Memory B cell (primary cell): ENCODE data around the gene ABTB2.

Experiments used
- ATAC-seq: fragments of 150-1000 bp; cut with Tn5 transposase; 2 replicates; pipeline ENCODE4 v1.10.0; 2021; ENCODE audit warnings: low read depth, mild to moderate bottlenecking, moderate library complexity
- DNase-seq, 2 donors: peaks; one replicate each; pipeline ENCODE4 v3.0.0; 2022; ENCODE audit warnings: low spot score in 2 of 2
- H3K27ac Mint-ChIP-seq: one replicate; pipeline ENCODE4 v1.8.0; 2022; ENCODE audit warnings: mild to moderate bottlenecking, moderate library complexity, mixed read lengths
- H3K27me3 Mint-ChIP-seq: one replicate; pipeline ENCODE4 v1.8.0; 2022; ENCODE audit warnings: mixed read lengths
- H3K36me3 Mint-ChIP-seq: one replicate; pipeline ENCODE4 v1.8.0; 2022; ENCODE audit warnings: mild to moderate bottlenecking, mixed read lengths
- H3K4me1 Mint-ChIP-seq: one replicate; pipeline ENCODE4 v1.8.0; 2022; ENCODE audit warnings: mixed read lengths
- H3K4me3 Mint-ChIP-seq: one replicate; pipeline ENCODE4 v1.8.0; 2022; ENCODE audit warnings: mild to moderate bottlenecking, moderate library complexity, mixed read lengths
- H3K9me3 Mint-ChIP-seq: one replicate; pipeline ENCODE4 v1.8.0; 2022; ENCODE audit warnings: mixed read lengths

ABTB2 gene

DNA sequence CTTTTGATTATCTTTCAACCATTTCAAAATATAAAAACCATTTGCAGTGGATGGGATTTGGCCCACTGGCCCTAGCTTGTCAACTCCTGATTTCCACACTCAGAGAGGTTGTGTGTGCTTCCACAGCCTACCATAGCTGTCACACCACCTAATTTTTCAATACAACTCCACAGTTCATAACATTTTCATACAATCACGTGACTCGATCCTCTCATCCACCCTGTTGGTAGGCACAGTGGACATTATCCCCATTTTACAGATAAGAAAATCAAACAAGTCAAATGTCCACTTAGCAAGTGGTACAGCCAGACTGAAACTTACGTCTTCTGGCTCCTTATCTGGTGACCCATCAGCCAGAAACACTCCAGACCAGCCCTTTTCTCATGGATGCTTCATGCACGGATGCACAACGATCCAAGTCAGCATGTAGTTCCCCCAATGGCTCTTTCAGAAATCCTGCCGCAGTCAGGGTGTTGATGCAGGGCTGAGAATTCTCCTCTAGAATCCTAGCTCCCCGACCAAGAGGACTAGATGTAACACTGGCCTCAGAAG is 88.0 kb downstream of the ABTB2 start:
- Mint-ChIP-seq H3K36me3 (no peaks in the 10 kb centered on the region), H3K27ac (no peak overlapping the region)

DNA sequence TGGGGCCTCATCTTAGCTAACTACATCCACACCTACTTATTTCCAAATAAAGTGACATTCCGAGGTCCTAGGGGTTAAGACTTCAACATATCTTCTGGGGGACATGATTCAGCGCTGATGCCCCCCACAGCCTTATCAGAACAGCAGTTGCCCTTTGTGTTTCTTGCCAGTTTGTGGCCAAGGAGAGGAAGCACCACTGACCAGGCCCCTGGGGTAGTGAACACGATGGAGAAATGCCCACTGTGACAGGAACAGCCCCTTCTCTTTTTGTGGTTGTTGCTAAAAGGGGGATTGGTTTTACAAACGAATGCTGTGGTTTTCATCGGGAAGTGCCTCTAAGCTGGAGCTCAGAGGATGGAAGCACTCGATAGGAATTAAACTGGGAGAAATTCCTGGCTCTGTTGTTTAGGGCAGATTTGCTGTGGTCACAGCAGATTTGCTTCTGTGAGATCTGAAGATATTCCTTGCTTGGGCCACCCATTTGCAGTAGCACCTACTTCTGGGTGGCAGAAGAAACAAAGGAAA is 88.8 kb downstream of the ABTB2 start:
- H3K27ac Mint-ChIP-seq: no peak overlapping the region
- ATAC-seq (no peak), DNase-seq (no peak)
- H3K36me3 Mint-ChIP-seq: no peaks in the 10 kb centered on the region
- peaks cover 2% of the 10 kb centered on the region for H3K4me1 Mint-ChIP-seq
- H3K4me3 Mint-ChIP-seq: no peak overlapping the region
- H3K27me3 Mint-ChIP-seq: no peaks in the 10 kb centered on the region
- H3K9me3 Mint-ChIP-seq: no peaks in the 10 kb centered on the region

More for the DNA sequence above, 88.0 kb downstream of the ABTB2 start:
- peaks cover 2% of the 10 kb centered on the region for H3K4me1 Mint-ChIP-seq
- H3K9me3 Mint-ChIP-seq: no peaks in the 10 kb centered on the region
- no peaks in the 10 kb centered on the region for H3K27me3 Mint-ChIP-seq
- no peak overlapping the region for H3K4me3 Mint-ChIP-seq
- no peak for ATAC-seq
- DNase-seq: no peak

DNA sequence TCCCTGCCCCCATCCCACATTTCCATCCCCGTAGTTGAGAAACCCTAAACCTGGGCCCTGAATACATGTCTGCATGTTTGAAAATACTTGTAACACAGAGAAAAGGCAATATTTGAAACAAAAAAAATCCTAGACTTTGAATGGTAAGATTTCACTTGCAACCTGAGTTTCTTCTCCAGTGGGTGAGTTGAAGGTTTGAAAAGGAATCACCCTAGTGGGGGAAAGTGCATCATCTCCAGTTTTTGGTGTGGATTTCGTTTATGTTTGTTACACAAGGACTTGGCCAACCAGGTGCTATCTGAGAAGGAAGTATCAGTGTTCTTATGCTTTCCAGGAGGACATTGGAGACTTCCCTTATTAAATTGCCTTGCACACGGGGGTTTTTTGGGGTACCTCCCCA is 90.4 kb downstream of the ABTB2 start:
- H3K9me3 Mint-ChIP-seq: no peaks in the 10 kb centered on the region
- no peaks in the 10 kb centered on the region for H3K27me3 Mint-ChIP-seq
- DNase-seq (no peak), ATAC-seq (no peak)
- no peak overlapping the region for H3K27ac Mint-ChIP-seq
- H3K36me3 Mint-ChIP-seq: no peaks in the 10 kb centered on the region
- no peak overlapping the region for H3K4me3 Mint-ChIP-seq
- peaks cover 2% of the 10 kb centered on the region for H3K4me1 Mint-ChIP-seq

DNA sequence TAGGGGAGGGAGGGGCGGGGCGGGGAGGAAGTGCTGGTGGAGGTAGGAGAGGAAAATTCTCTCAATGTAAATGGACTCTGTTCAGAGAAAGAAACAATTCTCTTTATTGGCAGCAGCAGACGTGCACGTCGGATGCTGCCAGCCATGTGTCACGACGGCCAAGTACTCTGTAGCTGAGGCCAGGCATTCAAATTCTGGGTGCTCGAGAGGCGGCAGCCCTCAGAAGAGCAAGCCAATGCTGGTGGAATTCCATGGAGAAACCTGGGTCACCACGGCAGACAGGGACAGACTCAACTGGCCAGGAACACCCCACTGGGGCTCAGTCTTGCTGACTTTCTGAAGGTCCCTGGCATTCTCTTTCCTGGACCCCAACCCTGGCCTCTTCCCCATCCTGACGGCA is 90.8 kb downstream of the ABTB2 start:
- H3K4me1 Mint-ChIP-seq: peaks cover 2% of the 10 kb centered on the region
- no peak for ATAC-seq
- no peaks in the 10 kb centered on the region for H3K27me3 Mint-ChIP-seq
- DNase-seq: no peak
- no peak overlapping the region for H3K27ac Mint-ChIP-seq
- H3K4me3 Mint-ChIP-seq: no peak overlapping the region
- no peaks in the 10 kb centered on the region for H3K9me3 Mint-ChIP-seq
- no peaks in the 10 kb centered on the region for H3K36me3 Mint-ChIP-seq

DNA sequence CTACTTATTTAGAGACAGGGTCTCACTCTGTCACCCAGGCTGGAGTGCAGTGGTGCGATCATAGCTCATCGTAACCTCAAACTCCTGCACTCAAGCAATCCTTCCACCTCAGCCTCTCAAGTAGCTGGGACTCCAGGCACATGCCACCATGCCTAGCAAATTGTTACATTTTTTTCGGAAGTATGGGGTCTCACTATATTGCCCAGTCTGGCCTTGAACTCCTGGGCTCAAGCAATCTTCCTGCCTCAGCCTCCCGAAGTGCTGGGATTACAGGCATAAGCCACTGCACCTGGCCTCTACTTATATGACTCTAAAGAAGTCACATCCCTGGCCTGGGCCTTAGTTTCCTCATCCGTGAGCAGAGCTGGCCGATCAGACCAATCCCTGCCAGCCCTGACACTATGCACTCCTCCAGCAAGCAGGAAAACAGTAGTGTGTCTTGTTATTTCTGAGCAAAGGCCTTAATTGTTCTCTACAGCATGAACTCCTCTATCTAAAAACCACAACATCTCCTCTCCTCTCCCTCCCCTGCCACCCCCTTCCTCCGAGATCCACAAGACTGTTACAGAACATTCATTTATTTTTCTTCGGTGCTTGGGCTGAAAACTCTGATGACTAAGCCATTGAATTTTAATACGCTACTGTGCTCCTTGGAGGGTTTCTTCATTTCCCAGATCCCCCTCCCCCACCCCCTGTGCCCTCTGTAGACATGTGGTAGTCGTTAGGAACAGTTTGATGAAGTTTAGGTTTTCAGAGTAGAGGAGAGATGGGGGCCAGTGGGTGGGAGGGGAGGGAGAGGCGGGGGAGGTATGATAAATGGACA is 91.5 kb downstream of the ABTB2 start:
- Mint-ChIP-seq H3K27ac (no peak overlapping the region), H3K27me3 (no peaks in the 10 kb centered on the region), H3K4me1 (peaks cover 2% of the 10 kb centered on the region), H3K36me3 (no peaks in the 10 kb centered on the region), H3K9me3 (no peaks in the 10 kb centered on the region), H3K4me3 (no peak overlapping the region)
- ATAC-seq (no peak), DNase-seq (no peak)

DNA sequence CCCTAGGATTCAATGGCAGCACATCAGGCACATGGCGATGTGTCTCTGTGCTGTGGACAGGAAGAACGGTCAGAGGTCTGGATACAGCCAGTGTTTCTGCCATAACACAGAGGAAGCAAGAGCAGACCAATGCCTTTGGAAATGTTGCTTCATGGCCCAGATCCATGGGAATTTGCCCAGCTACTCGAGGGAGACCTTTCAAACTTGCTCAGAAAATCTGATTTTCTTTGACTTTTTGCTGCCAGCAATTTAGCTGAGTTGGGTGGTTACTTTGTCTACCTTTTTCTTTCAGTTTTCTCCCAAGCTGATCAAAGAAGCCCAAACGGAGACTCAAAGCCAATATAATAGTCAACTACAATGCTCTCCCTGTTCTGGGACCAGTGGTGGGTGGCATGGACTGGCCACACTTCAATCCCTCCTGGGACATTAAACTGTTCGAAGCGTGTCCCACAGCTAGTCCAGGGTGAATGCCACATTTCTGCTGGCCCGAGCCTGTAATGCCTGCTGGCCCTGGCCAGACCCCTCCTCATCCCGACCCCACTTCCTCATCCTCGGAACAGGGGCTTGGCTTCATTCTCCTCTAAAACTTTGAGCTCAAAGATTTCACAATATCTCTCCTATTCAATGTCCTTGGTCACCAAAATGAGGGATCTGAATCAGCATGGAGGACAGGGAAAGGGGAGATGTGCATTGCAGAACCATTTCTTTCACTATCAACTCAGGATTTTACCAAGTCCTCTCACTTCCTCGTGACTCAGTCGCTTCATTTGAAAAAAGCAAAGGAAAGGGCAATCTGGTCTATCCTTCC is 93.3 kb downstream of the ABTB2 start:
- no peak overlapping the region for H3K27ac Mint-ChIP-seq
- H3K9me3 Mint-ChIP-seq: no peaks in the 10 kb centered on the region
- no peak overlapping the region for H3K4me3 Mint-ChIP-seq
- peaks cover 2% of the 10 kb centered on the region for H3K4me1 Mint-ChIP-seq
- DNase-seq: no peak
- H3K27me3 Mint-ChIP-seq: no peaks in the 10 kb centered on the region
- H3K36me3 Mint-ChIP-seq: no peaks in the 10 kb centered on the region
- ATAC-seq: no peak

DNA sequence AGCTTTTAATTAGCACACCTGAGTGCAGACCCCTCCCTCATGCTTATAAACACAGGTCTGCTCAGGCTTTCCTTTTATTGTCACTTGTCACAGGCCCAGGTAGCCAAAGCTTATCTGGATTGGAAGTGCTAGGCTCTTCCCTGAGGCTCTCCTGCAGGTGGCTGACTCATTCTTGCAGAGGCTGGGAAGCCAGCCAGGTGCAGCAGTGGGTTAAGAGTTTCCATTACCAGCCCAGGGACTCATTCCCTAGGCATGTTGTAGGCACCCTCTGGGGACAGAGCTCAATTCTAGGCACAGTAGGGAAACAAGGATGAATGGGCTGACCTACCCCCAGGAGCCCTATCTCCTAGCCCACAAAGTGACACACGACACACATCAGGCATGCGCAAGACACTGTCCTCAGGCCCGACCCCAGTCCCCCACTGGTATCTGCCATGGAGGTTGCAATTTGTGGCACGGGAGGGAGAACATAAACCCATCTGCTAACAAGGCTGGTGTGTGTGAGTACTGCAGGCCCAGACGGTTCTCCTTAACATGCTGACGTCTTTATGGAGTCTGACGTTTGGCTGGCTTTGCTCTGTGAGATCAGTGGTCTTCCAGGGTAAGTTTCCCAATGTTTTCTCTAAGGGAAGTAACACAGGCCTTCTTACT is 94.2 kb downstream of the ABTB2 start:
- Mint-ChIP-seq H3K9me3 (no peaks in the 10 kb centered on the region), H3K4me1 (peaks cover 2% of the 10 kb centered on the region), H3K27me3 (no peaks in the 10 kb centered on the region), H3K36me3 (no peaks in the 10 kb centered on the region), H3K4me3 (no peak overlapping the region), H3K27ac (no peak overlapping the region)
- ATAC-seq (no peak), DNase-seq (no peak)

DNA sequence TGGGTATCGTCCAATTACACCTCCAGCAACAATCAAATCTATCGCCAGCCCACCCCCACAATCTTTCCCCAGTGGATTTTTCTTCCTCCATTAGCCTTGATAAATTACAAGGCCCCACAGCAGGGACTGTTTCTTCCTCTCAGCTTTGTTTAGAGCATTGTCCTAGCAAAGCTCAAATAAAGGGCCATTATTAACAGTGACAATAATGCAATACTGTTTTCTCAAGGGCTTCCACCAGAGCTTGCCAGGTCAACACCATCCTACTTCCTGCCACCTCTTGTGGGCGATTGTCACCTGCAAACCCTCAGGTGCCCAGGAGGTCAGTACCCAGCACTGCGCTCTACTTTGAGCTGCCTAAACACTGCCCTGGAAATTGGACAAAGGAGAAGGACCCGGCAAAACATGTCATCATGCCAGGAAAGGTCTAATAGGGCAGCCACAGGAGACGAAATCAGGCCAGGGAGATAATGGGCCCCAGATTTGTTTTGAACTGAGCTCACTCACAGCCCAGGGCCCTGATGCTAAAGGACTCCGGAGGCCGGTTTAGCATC is 95.2 kb downstream of the ABTB2 start:
- ATAC-seq: no peak
- H3K9me3 Mint-ChIP-seq: no peaks in the 10 kb centered on the region

DNA sequence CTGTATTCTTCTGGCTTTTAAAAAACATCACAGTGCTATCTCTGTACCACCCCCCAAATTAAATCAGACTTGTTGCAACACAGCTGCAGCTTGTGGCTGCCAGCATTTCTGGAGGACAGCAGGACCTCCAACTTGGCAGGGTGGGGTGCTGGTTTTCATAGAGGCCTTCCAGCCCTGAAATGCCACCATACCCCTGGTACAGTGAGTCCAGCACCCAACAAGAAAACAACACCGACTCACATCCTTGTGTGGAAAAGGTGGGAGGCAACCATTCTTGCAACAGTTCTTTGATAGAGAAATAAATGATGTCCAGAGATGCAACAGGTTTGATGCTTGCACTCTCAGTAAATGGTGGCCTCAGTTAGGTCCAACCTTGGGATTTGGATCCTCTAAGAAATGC is 96.0 kb downstream of the ABTB2 start:
- Mint-ChIP-seq H3K36me3 (no peaks in the 10 kb centered on the region), H3K9me3 (no peaks in the 10 kb centered on the region), H3K4me3 (no peak overlapping the region), H3K27ac (no peak overlapping the region), H3K4me1 (peaks cover 2% of the 10 kb centered on the region), H3K27me3 (no peaks in the 10 kb centered on the region)
- ATAC-seq (no peak), DNase-seq (no peak)

More for the DNA sequence above, 95.2 kb downstream of the ABTB2 start:
- Mint-ChIP-seq H3K36me3 (no peaks in the 10 kb centered on the region), H3K27ac (no peak overlapping the region), H3K4me1 (peaks cover 2% of the 10 kb centered on the region), H3K4me3 (no peak overlapping the region), H3K27me3 (no peaks in the 10 kb centered on the region)
- DNase-seq: no peak

DNA sequence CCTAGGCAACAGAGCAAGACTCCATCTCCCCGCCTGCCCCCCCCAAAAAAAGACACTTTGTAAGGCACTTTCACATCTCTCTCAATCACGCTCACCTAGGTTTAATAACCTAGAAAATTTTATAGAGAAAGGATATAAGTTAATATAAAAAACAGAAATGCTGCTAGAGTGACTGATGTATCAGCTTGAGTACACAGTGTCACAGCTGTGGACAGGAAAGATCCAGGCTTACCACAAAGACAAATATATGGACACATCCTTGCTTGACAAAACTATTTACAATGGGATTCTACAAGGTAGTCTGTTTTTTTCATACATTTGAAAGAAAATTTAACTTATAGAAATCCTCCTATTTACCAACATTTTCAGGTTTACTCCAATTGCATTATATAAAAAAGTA is 96.7 kb downstream of the ABTB2 start:
- Mint-ChIP-seq H3K4me3 (no peak overlapping the region), H3K4me1 (no peaks in the 10 kb centered on the region), H3K36me3 (no peaks in the 10 kb centered on the region), H3K9me3 (no peaks in the 10 kb centered on the region), H3K27me3 (no peaks in the 10 kb centered on the region), H3K27ac (no peak overlapping the region)
- DNase-seq: no peak
- ATAC-seq: no peak

DNA sequence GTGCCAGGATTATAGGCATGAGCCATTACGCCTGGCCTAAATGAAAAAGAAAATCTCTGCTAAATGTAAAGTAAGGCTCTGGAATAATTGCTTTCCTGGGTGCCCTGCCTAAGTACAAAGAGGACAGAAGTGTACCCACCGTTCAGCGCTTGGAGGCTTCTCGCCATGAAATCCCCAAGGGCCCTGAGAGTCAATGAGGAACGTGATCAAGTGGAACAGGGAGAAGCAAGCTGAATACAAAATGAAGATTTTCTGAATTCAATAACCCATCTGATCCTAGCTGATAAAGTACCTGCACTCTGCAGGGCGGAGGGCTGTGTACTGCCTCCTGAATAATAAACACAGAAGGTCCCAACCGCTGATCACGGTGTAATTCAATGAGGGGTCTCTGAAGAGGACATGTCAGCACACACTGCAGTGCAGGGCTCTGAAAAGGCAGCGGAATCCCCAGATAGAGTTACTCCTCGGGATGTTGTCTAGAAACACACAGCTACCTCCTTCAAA is 97.7 kb downstream of the ABTB2 start:
- no peaks in the 10 kb centered on the region for H3K36me3 Mint-ChIP-seq
- no peak overlapping the region for H3K27ac Mint-ChIP-seq
- DNase-seq (no peak), ATAC-seq (no peak)
- no peaks in the 10 kb centered on the region for H3K9me3 Mint-ChIP-seq
- H3K4me1 Mint-ChIP-seq: no peaks in the 10 kb centered on the region
- no peak overlapping the region for H3K4me3 Mint-ChIP-seq
- no peaks in the 10 kb centered on the region for H3K27me3 Mint-ChIP-seq

DNA sequence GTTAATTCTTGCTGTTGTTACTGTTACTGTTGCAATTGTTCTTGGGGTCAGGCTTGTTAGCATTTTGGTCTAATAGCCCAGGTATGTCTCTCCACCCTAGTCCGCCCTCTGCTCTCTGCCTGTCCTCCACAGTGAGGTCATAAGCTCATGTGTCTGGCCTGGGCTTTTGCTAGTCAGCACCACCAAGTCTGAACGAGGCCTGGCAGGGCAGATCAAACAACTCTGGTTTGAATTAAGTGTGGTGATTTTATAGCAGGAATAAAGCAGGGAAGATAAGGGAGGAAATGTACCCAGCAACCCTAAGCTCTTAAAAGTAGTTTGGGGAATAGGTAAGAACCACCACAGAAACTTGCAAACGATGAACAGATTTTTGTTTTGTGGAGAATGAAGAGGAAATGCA is 98.7 kb downstream of the ABTB2 start:
- ATAC-seq: no peak
- Mint-ChIP-seq H3K4me3 (no peak overlapping the region), H3K4me1 (no peaks in the 10 kb centered on the region), H3K36me3 (no peaks in the 10 kb centered on the region), H3K27me3 (no peaks in the 10 kb centered on the region), H3K9me3 (no peaks in the 10 kb centered on the region), H3K27ac (no peak overlapping the region)
- DNase-seq: no peak

DNA sequence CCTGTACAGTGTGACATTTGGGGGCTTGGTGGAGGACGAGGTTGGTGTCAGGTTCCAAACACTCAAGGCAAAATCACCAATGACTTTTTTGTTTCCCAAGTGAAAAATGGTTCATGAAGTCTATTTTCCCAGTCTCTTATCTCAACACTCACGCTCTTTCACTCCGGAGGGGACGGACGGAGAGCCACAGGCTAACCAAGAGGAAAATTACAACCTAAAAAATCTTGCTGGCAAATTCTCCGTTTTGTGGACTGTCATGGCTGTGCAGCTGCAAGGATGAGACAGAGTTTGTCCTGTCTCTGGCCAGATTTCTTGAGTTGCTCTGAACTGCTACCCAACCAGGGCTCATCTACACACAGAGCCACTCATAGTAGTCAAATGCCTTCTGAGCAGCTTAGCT is 101.2 kb downstream of the ABTB2 start:
- peaks cover 3% of the 10 kb centered on the region for H3K4me1 Mint-ChIP-seq
- ATAC-seq: no peak
- H3K27ac Mint-ChIP-seq: no peak overlapping the region
- H3K36me3 Mint-ChIP-seq: no peaks in the 10 kb centered on the region
- H3K9me3 Mint-ChIP-seq: no peaks in the 10 kb centered on the region
- DNase-seq: no peak
- H3K27me3 Mint-ChIP-seq: no peaks in the 10 kb centered on the region
- no peak overlapping the region for H3K4me3 Mint-ChIP-seq
